H1 (cell line): ENCODE results near the gene FARS2. TPM values are rescaled to one million over a fixed set of nuclear protein-coding genes. Genes with fewer than 3 reads are reported as not detected.

Source experiments
- CTCF ChIA-PET: fragments of 300-600 bp; sonication (Branson Sonifier 250); formaldehyde crosslinking; loops from one replicate; lab custom pipeline; 2021; ENCODE audit not compliant: partially characterized antibody; lab: Charles Lee
- POLR2A ChIA-PET: fragments of 300-600 bp; sonication (Branson Sonifier 250); formaldehyde crosslinking; loops from one replicate; lab custom pipeline; 2021; ENCODE audit warnings: inconsistent platforms; ENCODE audit not compliant: partially characterized antibody; lab: Charles Lee
- DNase-seq, 2 experiments: peaks; one replicate each; pipeline versions ENCODE4 v3.0.0 to v3.0.0-alpha.2; 2010 to 2022; ENCODE audit warnings: low spot score in 2 of 2, low read depth in 1 of 2, mixed read lengths in 1 of 2
- FAIRE-seq: peaks from 2 replicates; lab custom pipeline; 2011; peaks lifted over from hg19 to GRCh38; lab: Jason Lieb, UNC
- H2AFZ ChIP-seq: 2 replicates; pipeline ENCODE4 v1.8.1; 2012; ENCODE audit warnings: low read length, inconsistent platforms
- H2AK5ac ChIP-seq: 2 replicates; pipeline ENCODE4 v1.6.1; 2013; ENCODE audit warnings: low read depth, low read length
- H2BK120ac ChIP-seq: replicated peaks from 2 replicates; pipeline ENCODE3; 2013; ENCODE audit warnings: low read depth, low read length, inconsistent platforms
- H2BK12ac ChIP-seq: 2 replicates; pipeline ENCODE4 v1.6.1; 2013; ENCODE audit warnings: low read depth, low read length
- H2BK15ac ChIP-seq: 2 replicates; pipeline ENCODE4 v1.6.1; 2013; ENCODE audit warnings: low read length
- H2BK20ac ChIP-seq: 2 replicates; pipeline ENCODE4 v1.6.1; 2013; ENCODE audit warnings: low read length
- H2BK5ac ChIP-seq: 2 replicates; pipeline ENCODE4 v1.6.1; 2013; ENCODE audit warnings: low read depth, low read length
- H3K14ac ChIP-seq: 2 replicates; pipeline ENCODE4 v1.6.1; 2013; ENCODE audit warnings: inconsistent platforms; ENCODE audit not compliant: insufficient read length
- H3K18ac ChIP-seq: 2 replicates; pipeline ENCODE4 v1.6.1; 2013; ENCODE audit warnings: low read length; ENCODE audit errors: extremely low read depth
- H3K23ac ChIP-seq: 2 replicates; pipeline ENCODE4 v1.6.1; 2013; ENCODE audit warnings: inconsistent platforms; ENCODE audit not compliant: insufficient read length
- H3K23me2 ChIP-seq: 2 replicates; pipeline ENCODE4 v1.6.1; 2013; ENCODE audit warnings: low read depth, low read length
- H3K27ac ChIP-seq: 2 replicates; pipeline ENCODE4 v1.6.1; 2011; ENCODE audit warnings: low read depth, low read length, inconsistent platforms
- H3K27me3 ChIP-seq, 4 experiments: replicated peaks in 1 of 4; 1 replicate in 1 of 4; 2 replicates in 3 of 4; pipeline versions ENCODE4 v1.6.1 to v1.8.1; 2011 to 2013; ENCODE audit warnings: low read length in 3 of 4, mild to moderate bottlenecking in 3 of 4, inconsistent platforms in 2 of 4, mixed read lengths in 2 of 4, moderate library complexity in 1 of 4; ENCODE audit not compliant: control insufficient read depth in 3 of 4, insufficient read depth in 3 of 4; ENCODE audit errors: extremely low read depth in 1 of 4
- H3K36me3 ChIP-seq, 4 experiments: 2 replicates each; pipeline versions ENCODE4 v1.6.1 to v1.8.1; 2011 to 2013; ENCODE audit warnings: mild to moderate bottlenecking in 4 of 4, low read length in 3 of 4, moderate library complexity in 2 of 4, control low read depth in 1 of 4, inconsistent platforms in 1 of 4; ENCODE audit not compliant: insufficient read depth in 4 of 4, control insufficient read depth in 2 of 4
- H3K4ac ChIP-seq: replicated peaks from 2 replicates; pipeline ENCODE3; 2013; ENCODE audit warnings: low read length, low read depth, mixed read lengths, inconsistent platforms; ENCODE audit not compliant: insufficient read length
- H3K4me1 ChIP-seq, 4 experiments: replicated peaks in 1 of 4; 1 replicate in 1 of 4; 2 replicates in 3 of 4; pipeline versions ENCODE4 v1.6.1 to v1.8.1; 2011 to 2013; ENCODE audit warnings: low read length in 3 of 4, inconsistent platforms in 2 of 4, mixed read lengths in 1 of 4; ENCODE audit not compliant: insufficient read depth in 4 of 4, control insufficient read depth in 3 of 4
- H3K4me2 ChIP-seq, 2 experiments: 2 replicates each; pipeline versions ENCODE4 v1.6.1 to v1.8.1; 2011 to 2013; ENCODE audit warnings: low read depth in 2 of 2, low read length in 2 of 2, control low read depth in 1 of 2, inconsistent platforms in 1 of 2, mild to moderate bottlenecking in 1 of 2; ENCODE audit not compliant: insufficient read depth in 1 of 2
- H3K4me3 ChIP-seq, 4 experiments: fragments of 200-600, 300-600 bp in 1 of 4; sonication (generic), shearing (Covaris generic), sonication (Bioruptor Twin) in 1 of 4; 2 replicates each; pipeline versions ENCODE4 v1.5.1 to v1.8.1; 2011 to 2016; ENCODE audit warnings: low read length in 4 of 4, low read depth in 3 of 4, control low read depth in 2 of 4, inconsistent platforms in 2 of 4, mild to moderate bottlenecking in 2 of 4, mixed read lengths in 1 of 4, moderate library complexity in 1 of 4; ENCODE audit not compliant: insufficient read depth in 2 of 4; ENCODE audit errors: extremely low read depth in 1 of 4
- H3K56ac ChIP-seq: replicated peaks from 2 replicates; pipeline ENCODE3; 2013; ENCODE audit warnings: low read depth, mild to moderate bottlenecking, mixed read lengths, low read length, inconsistent platforms; ENCODE audit not compliant: insufficient read length
- H3K79me1 ChIP-seq: 2 replicates; pipeline ENCODE4 v1.6.1; 2013; ENCODE audit warnings: low read depth, low read length, control low read depth
- H3K79me2 ChIP-seq, 2 experiments: 2 replicates each; pipeline versions ENCODE4 v1.6.1 to v1.8.1; 2012 to 2013; ENCODE audit warnings: low read length in 2 of 2, mild to moderate bottlenecking in 2 of 2, inconsistent platforms in 1 of 2; ENCODE audit not compliant: insufficient read depth in 2 of 2, control insufficient read depth in 1 of 2
- H3K9ac ChIP-seq, 4 experiments: replicated peaks in 1 of 4; 1 replicate in 1 of 4; 2 replicates in 3 of 4; pipeline versions ENCODE4 v1.6.1 to v1.8.1; 2011 to 2013; ENCODE audit warnings: low read depth in 3 of 4, low read length in 3 of 4, control low read depth in 2 of 4, mild to moderate bottlenecking in 2 of 4, moderate library complexity in 2 of 4, inconsistent platforms in 1 of 4; ENCODE audit errors: extremely low read depth in 1 of 4
- H3K9me3 ChIP-seq, 2 experiments: 2 replicates each; pipeline versions ENCODE4 v1.6.1 to v1.8.1; 2012 to 2013; ENCODE audit warnings: mild to moderate bottlenecking in 2 of 2, moderate library complexity in 2 of 2, control low read depth in 1 of 2, inconsistent platforms in 1 of 2, low read depth in 1 of 2, low read length in 1 of 2, mixed read lengths in 1 of 2; ENCODE audit not compliant: insufficient read depth in 2 of 2
- H4K20me1 ChIP-seq, 2 experiments: replicated peaks in 1 of 2; 2 replicates each; pipeline versions ENCODE3 to v1.8.1; 2011 to 2013; ENCODE audit warnings: inconsistent platforms in 2 of 2, low read length in 2 of 2, mild to moderate bottlenecking in 1 of 2; ENCODE audit not compliant: insufficient read depth in 2 of 2, control insufficient read depth in 1 of 2
- H4K5ac ChIP-seq: 2 replicates; pipeline ENCODE4 v1.6.1; 2013; ENCODE audit warnings: low read length, low read depth, mixed read lengths, inconsistent platforms; ENCODE audit not compliant: insufficient read length
- H4K8ac ChIP-seq: 2 replicates; pipeline ENCODE4 v1.8.0; 2013; ENCODE audit warnings: mild to moderate bottlenecking, moderate library complexity, low read length, inconsistent platforms; ENCODE audit not compliant: insufficient read depth; ENCODE audit errors: extremely low read depth
- H4K91ac ChIP-seq: replicated peaks from 2 replicates; pipeline ENCODE3; 2013; ENCODE audit warnings: low read length, mixed read lengths, inconsistent platforms; ENCODE audit not compliant: insufficient read length
- BACH1 ChIP-seq: IDR thresholded peaks from 2 replicates; pipeline ENCODE4 v1.6.1; 2012; ENCODE audit warnings: low read length, improper control_type of control experiment
- BCL11A ChIP-seq, 2 experiments: IDR thresholded peaks; one replicate each; pipeline ENCODE4 v1.6.1; 2011; ENCODE audit warnings: low read depth in 2 of 2, low read length in 2 of 2, mild to moderate bottlenecking in 2 of 2
- JUND ChIP-seq: IDR thresholded peaks from 2 replicates; pipeline ENCODE4 v1.6.1; 2011; ENCODE audit warnings: mild to moderate bottlenecking, improper control_type of control experiment, low read length
- NRF1 ChIP-seq: IDR thresholded peaks from 2 replicates; pipeline ENCODE4 v1.6.1; 2011; ENCODE audit warnings: mild to moderate bottlenecking, low read depth, low read length, improper control_type of control experiment
- RBBP5 ChIP-seq: IDR thresholded peaks from 2 replicates; pipeline ENCODE4 v1.7.1; 2012; ENCODE audit warnings: low read depth, mild to moderate bottlenecking, inconsistent platforms, low read length, moderate library complexity, borderline replicate concordance
- SP1 ChIP-seq: IDR thresholded peaks from 2 replicates; pipeline ENCODE4 v1.6.1; 2011; ENCODE audit warnings: low read depth, low read length
- SP2 ChIP-seq: IDR thresholded peaks from 2 replicates; pipeline ENCODE4 v1.6.1; 2012; ENCODE audit warnings: mild to moderate bottlenecking, low read length, inconsistent platforms
- ZNF274 ChIP-seq: IDR thresholded peaks from 2 replicates; pipeline ENCODE4 v1.7.0; 2012; ENCODE audit warnings: low read length, borderline replicate concordance; ENCODE audit errors: extremely low read depth
- WGBS, 2 experiments: shearing (Covaris generic) in 1 of 2; methylation state at CpG; one replicate each; pipeline versions ENCODE4 v1.1.6 to v1.1.7; 2013 to 2015; ENCODE audit warnings: low lambda C conversion rate in 2 of 2, mixed read lengths in 2 of 2, inconsistent platforms in 1 of 2, low coverage in 1 of 2, missing lambda C conversion rate in 1 of 2; ENCODE audit not compliant: insufficient replicate concordance in 2 of 2, insufficient coverage in 1 of 2, insufficient read length in 1 of 2; ENCODE audit errors: extremely low coverage in 1 of 2, missing lambda C conversion rate in 1 of 2; 5-methylcytosine and 5-hydroxymethylcytosine counted together
- polyA plus RNA-seq, 7 experiments: library from polyadenylated mRNA; depleted of rRNA in 3 of 7; stranded (reverse) in 5 of 7; unstranded in 2 of 7; fragments of >200 nt in 5 of 7; fragments of 200-250 nt in 2 of 7; gene quantifications; 1 replicate in 5 of 7; 2 replicates in 1 of 7; 4 replicates in 1 of 7; pipeline versions ENCODE4 v1.2.1 to v1.2.3, GENCODE V29; 2011 to 2013; ENCODE audit warnings: missing spikeins in 2 of 7, mixed read lengths in 2 of 7
- total RNA-seq: library from RNA; stranded (reverse); fragmentation: NEBNext Ultra II Directional; extraction: Animal tissue kit (Norgen Biotek cat#: 25700); gene quantifications from 2 replicates; pipeline ENCODE4 v1.2.1, GENCODE V29; 2021

Gene FARS2
- total and polyA plus RNA-seq, 2 of the 8 experiments (the other 6 are each of a cell fraction or from before 2014, with no cell fraction given): 11.7 to 14.4 TPM

DNA sequence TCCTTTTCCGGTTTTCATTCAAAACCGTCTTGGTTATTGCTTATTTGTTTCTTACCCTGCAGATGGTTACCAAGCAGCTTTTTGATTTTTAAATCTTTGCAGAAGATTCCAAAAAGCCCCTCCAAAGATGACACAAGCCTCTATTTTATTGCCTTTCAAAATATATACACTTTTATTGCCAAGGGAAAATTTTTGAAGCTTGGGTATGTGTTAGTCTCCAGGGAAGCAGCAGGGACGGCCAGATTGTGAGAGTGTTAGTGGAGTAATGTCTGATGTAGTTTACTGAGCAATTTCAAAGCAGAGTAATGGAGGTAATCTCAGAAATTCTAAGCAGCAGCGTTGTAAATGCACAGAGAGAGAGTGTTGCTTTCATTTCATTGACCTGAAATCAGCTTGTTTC is 193.8 kb downstream of the FARS2 start:
- no peaks in the 10 kb centered on the region for H3K36me3 ChIP-seq
- CTCF ChIA-PET: interaction anchor here (1.6 to 3.7 kb wide), 2 partner anchors 15 to 400 kb away, joined by 3 to 36 read pairs; no protein-coding TSS in a partner anchor
- peaks cover 0 to 5% (median 5%) of the 10 kb centered on the region in 4 experiments; a peak in 6 of 7 replicates for H3K4me1 ChIP-seq
- H2BK120ac ChIP-seq: no peak overlapping the region
- H2BK15ac ChIP-seq: no peak overlapping the region
- H3K4me2 ChIP-seq: no peak overlapping the region
- no peaks in the 10 kb centered on the region; a peak in 1 of 4 replicates for H3K79me2 ChIP-seq
- H3K27me3 ChIP-seq: no peaks in the 10 kb centered on the region
- H4K91ac ChIP-seq: no peak overlapping the region
- H2AK5ac ChIP-seq: no peak overlapping the region
- no peaks in the 10 kb centered on the region for H3K9me3 ChIP-seq
- H3K56ac ChIP-seq: no peak overlapping the region
- H3K79me1 ChIP-seq: peaks cover 4% of the 10 kb centered on the region; the same call in 1 of the 2 replicates
- H2BK20ac ChIP-seq: no peak overlapping the region
- no peak overlapping the region for H4K8ac ChIP-seq
- no peak overlapping the region for H3K4me3 ChIP-seq
- H3K18ac ChIP-seq: no peak overlapping the region
- no peak for DNase-seq
- no peak overlapping the region for H3K4ac ChIP-seq
- peaks cover 3% of the 10 kb centered on the region; the same call in 1 of the 2 replicates for H3K23me2 ChIP-seq
- no peak overlapping the region for H2BK12ac ChIP-seq
- no peak overlapping the region for H3K14ac ChIP-seq
- H2AFZ ChIP-seq: no peak overlapping the region
- POLR2A ChIA-PET: no interaction called here
- H3K27ac ChIP-seq: no peak overlapping the region
- H4K20me1 ChIP-seq: no peaks in the 10 kb centered on the region
- no peak overlapping the region for H3K23ac ChIP-seq
- H4K5ac ChIP-seq: no peak overlapping the region
- no peak for FAIRE-seq
- no peak overlapping the region for H3K9ac ChIP-seq
- TF ChIP-seq SP2: no peak
- TF ChIP-seq ZNF274: no peak
- TF ChIP-seq BCL11A (IDR thresholded peaks at IDR 0.05; ENCODE audit: low read depth in 2 of 2, low read length in 2 of 2): no peak
- TF ChIP-seq BACH1: no peak
- no peak for TF ChIP-seq NRF1
- no peak for TF ChIP-seq RBBP5
- TF ChIP-seq JUND: no peak
- TF ChIP-seq SP1: no peak
- 78% methylated on average over 4 of the region's 4 CpGs; no CpG with 5 or more reads in 1 of the 2 experiments for WGBS, 2 experiments
- H2BK5ac ChIP-seq: no peak overlapping the region
